Measurements from ENCODE around the gene SLC15A5.

DNA sequence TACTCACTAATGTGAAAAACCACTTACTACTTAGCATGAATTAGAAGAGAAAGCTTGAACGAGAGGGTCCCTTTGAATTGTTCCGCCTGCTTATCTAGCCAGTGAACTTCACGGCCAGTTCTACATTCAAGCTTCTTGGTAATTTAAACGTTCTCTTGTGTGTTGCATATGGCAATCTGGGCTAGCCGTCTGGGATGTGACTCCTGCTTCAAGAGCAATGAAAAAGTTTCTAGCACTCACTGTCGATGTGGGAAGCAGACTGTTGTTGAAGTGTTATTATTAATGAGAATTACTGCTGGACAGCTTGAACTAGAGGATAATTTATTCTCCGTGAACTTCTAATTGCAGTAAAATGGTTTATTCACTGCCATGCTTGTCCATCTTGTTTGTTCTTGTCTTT is 93.9 kb downstream of the SLC15A5 start:
- TF ChIP-seq ZNF404 (tag by site-specific recombination; IDR thresholded peaks at IDR 0.05) (no peak), ZNF660 (tag by site-specific recombination; IDR thresholded peaks at IDR 0.05) (no peak), ZIC2 (tag by site-specific recombination; IDR thresholded peaks at IDR 0.05) (no peak), ZNF335 (tag by site-specific recombination; conservative IDR thresholded peaks at IDR 0.05) (no peak), ZNF416 (tag by site-specific recombination; IDR thresholded peaks at IDR 0.05) (no peak), SCRT2 (tag by site-specific recombination; IDR thresholded peaks at IDR 0.05) (no peak), KLF1 (tag by site-specific recombination; IDR thresholded peaks at IDR 0.05) (no peak)
- TF ChIP-seq, protein P1, sequence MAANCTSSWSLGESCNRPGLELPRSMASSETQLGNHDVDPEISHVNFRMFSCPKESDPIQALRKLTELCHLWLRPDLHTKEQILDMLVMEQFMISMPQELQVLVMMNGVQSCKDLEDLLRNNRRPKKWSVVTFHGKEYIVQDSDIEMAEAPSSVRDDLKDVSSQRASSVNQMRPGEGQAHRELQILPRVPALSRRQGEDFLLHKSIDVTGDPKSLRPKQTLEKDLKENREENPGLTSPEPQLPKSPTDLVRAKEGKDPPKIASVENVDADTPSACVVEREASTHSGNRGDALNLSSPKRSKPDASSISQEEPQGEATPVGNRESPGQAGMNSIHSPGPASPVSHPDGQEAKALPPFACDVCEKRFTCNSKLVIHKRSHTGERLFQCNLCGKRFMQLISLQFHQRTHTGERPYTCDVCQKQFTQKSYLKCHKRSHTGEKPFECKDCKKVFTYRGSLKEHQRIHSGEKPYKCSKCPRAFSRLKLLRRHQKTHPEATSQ (tag by site-specific recombination; IDR thresholded peaks at IDR 0.05): no peak
- TF ChIP-seq, protein P2, sequence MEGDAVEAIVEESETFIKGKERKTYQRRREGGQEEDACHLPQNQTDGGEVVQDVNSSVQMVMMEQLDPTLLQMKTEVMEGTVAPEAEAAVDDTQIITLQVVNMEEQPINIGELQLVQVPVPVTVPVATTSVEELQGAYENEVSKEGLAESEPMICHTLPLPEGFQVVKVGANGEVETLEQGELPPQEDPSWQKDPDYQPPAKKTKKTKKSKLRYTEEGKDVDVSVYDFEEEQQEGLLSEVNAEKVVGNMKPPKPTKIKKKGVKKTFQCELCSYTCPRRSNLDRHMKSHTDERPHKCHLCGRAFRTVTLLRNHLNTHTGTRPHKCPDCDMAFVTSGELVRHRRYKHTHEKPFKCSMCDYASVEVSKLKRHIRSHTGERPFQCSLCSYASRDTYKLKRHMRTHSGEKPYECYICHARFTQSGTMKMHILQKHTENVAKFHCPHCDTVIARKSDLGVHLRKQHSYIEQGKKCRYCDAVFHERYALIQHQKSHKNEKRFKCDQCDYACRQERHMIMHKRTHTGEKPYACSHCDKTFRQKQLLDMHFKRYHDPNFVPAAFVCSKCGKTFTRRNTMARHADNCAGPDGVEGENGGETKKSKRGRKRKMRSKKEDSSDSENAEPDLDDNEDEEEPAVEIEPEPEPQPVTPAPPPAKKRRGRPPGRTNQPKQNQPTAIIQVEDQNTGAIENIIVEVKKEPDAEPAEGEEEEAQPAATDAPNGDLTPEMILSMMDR (tag by site-specific recombination; IDR thresholded peaks at IDR 0.05): no peak
- TF ChIP-seq, protein P3, sequence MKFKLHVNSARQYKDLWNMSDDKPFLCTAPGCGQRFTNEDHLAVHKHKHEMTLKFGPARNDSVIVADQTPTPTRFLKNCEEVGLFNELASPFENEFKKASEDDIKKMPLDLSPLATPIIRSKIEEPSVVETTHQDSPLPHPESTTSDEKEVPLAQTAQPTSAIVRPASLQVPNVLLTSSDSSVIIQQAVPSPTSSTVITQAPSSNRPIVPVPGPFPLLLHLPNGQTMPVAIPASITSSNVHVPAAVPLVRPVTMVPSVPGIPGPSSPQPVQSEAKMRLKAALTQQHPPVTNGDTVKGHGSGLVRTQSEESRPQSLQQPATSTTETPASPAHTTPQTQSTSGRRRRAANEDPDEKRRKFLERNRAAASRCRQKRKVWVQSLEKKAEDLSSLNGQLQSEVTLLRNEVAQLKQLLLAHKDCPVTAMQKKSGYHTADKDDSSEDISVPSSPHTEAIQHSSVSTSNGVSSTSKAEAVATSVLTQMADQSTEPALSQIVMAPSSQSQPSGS (tag by site-specific recombination; IDR thresholded peaks at IDR 0.05; ENCODE audit: low read depth): no peak
